Measurements from ENCODE around the gene NEU4. TPM values are rescaled to one million over a fixed set of nuclear protein-coding genes. Genes with fewer than 3 reads are reported as not detected.
"Not testable (repeated sequence)": the region's sequence is repeated elsewhere in the genome, so short reads cannot be mapped to it uniquely, and the experiment has no call there.

NEU4 gene
- total and polyA plus RNA-seq, 9 of the 15 experiments (the other 6 are each of a cell fraction or from before 2014, with no cell fraction given), result 0.01 to 0.40 TPM; not detected in 7

- H3K36me3 ChIP-seq (ENCODE audit: control insufficient read depth, insufficient read depth, low read length); H4K20me1 ChIP-seq (replicated peaks; ENCODE audit: control insufficient read depth, insufficient read depth, low read length); in situ Hi-C loops (cut with MboI); H3K9me3 ChIP-seq (replicated peaks; ENCODE audit: control insufficient read depth, insufficient read depth, low read depth, low read length); H3K27me3 ChIP-seq (ENCODE audit: control insufficient read depth in 2 of 2, insufficient read depth in 2 of 2, low read length in 2 of 2); BruUV-seq (replicated peaks); H3K9me1 ChIP-seq (ENCODE audit: control insufficient read depth, insufficient read depth, low read length); FAIRE-seq; H3K79me2 ChIP-seq (ENCODE audit: control insufficient read depth, insufficient read depth, low read length); CTCF ChIA-PET (ENCODE audit: low intra/inter-chr PET ratio); intact Hi-C loops (cut with micrococcal nuclease); POLR2A ChIA-PET; H3K4me3 ChIP-seq: not testable (repeated sequence)
- H3K9ac ChIP-seq (ENCODE audit: insufficient read depth in 1 of 2, low read depth in 2 of 2, low read length in 2 of 2), result peak overlapping the region in 1 of 2 experiments; percentile 52; a peak in 1 of 4 replicates
- 0 out of 3 replicates have a peak overlapping the region, but pooled peaks have one; percentile 26 for H3K27ac ChIP-seq (ENCODE audit: extremely low read depth, low read depth, low read length)
- peak; percentile 39; the same call in 1 of the 3 replicates for ATAC-seq
- DNase-seq (ENCODE audit: extremely low read depth in 1 of 4, low spot score in 3 of 4), result peak; percentile 49 to 63 (median 54)
- peak overlapping the region; percentile 51 for H3K4me2 ChIP-seq (ENCODE audit: insufficient read depth, low read length)
- WGBS (ENCODE audit: insufficient coverage, low coverage, missing lambda C conversion rate), result 20% methylated on average over 21 of the region's 45 CpGs
- peaks cover 8 to 35% of the 10 kb centered on the region in 2 experiments; a peak in 4 of 5 replicates for H3K4me1 ChIP-seq (replicated peaks in 1 of 2; ENCODE audit: control insufficient read depth in 2 of 2, insufficient read depth in 2 of 2, low read length in 2 of 2)
- H2AFZ ChIP-seq (ENCODE audit: low read depth, low read length), result peak overlapping the region; percentile 90
- TF ChIP-seq BCOR (IDR thresholded peaks at IDR 0.05) (peak; percentile 66; the same call in 1 of the 2 replicates), ETV5 (CRISPR knock-in tag; IDR thresholded peaks at IDR 0.05; ENCODE audit: low read depth) (0 out of 2 replicates have a peak, but pooled peaks have one; percentile 37), CBX3 (IDR thresholded peaks at IDR 0.05; ENCODE audit: borderline replicate concordance in 1 of 2, low read length in 2 of 2) (peak in 1 of 2 experiments; percentile 50; a peak in 1 of 3 replicates), ATF6 (CRISPR knock-in tag; IDR thresholded peaks at IDR 0.05) (peak; percentile 89; the same call in 1 of the 2 replicates), L3MBTL2 (IDR thresholded peaks at IDR 0.05) (peak; percentile 99), FOXA3 (CRISPR knock-in tag; conservative IDR thresholded peaks at IDR 0.05 in 1 of 2, IDR thresholded peaks at IDR 0.05 in 1 of 2) (peak in 1 of 2 experiments; percentile 76; a peak in 1 of 4 replicates), CBFA2T3 (IDR thresholded peaks at IDR 0.05) (peak; percentile 57), ZBTB33 (CRISPR knock-in tag; IDR thresholded peaks at IDR 0.05) (peak; percentile 75), E2F6 (IDR thresholded peaks at IDR 0.05; ENCODE audit: borderline replicate concordance in 1 of 2, extremely low read depth in 1 of 2, insufficient read depth in 1 of 2, insufficient read length in 1 of 2, low read depth in 1 of 2, low read length in 1 of 2, poor library complexity in 1 of 2, severe bottlenecking in 1 of 2) (peak; percentile 78 to 94), USF1 (CRISPR knock-in tag; IDR thresholded peaks at IDR 0.05) (peak; percentile 75), ZBTB2 (IDR thresholded peaks at IDR 0.05) (peak; percentile 93), GABPB1 (CRISPR knock-in tag; IDR thresholded peaks at IDR 0.05) (0 out of 2 replicates have a peak, but pooled peaks have one; percentile 49)
Measured at GRCh38 chr2:241823531-241824437, 14.8 kb downstream of the NEU4 start.

All from K562 (cell line).